H7 (cell line): ENCODE data around the gene ZNF594. TPM values are rescaled to one million over a fixed set of nuclear protein-coding genes. Genes with fewer than 3 reads are reported as not detected.

Experiments used
- DNase-seq: peaks from one replicate; pipeline ENCODE4 v3.0.0; 2012
- H3K27me3 ChIP-seq: 2 replicates; pipeline ENCODE4 v1.6.0; 2011; ENCODE audit warnings: mild to moderate bottlenecking, low read length; ENCODE audit not compliant: control insufficient read depth, insufficient read depth
- H3K36me3 ChIP-seq: replicated peaks from 2 replicates; pipeline ENCODE4 v1.5.1; 2011; ENCODE audit warnings: low read length; ENCODE audit not compliant: control insufficient read depth, insufficient read depth
- H3K4me3 ChIP-seq: 2 replicates; pipeline ENCODE4 v1.5.1; 2011; ENCODE audit warnings: low read depth, mild to moderate bottlenecking, control low read depth, low read length, moderate library complexity; ENCODE audit not compliant: insufficient read depth
- total RNA-seq: library from RNA; depleted of rRNA; stranded (reverse); fragments of >200 nt; shearing (Covaris generic); gene quantifications from 2 replicates; pipeline ENCODE4 v1.2.3, GENCODE V29; 2014

Gene ZNF594
- total RNA-seq, 1 experiment from 2014 or later: 0.73 TPM

- Histone ChIP-seq H3K27me3 (no peaks in the 10 kb centered on the region), H3K4me3 (no peak overlapping the region)
Observed at GRCh38 chr17:5211458-5211857, 19.8 kb upstream of the ZNF594 start.

GRCh38 chr17:5210614-5211252 lies 19.1 kb upstream of the ZNF594 start:
- no peak for DNase-seq
- H3K36me3 ChIP-seq: no peaks in the 10 kb centered on the region
- H3K27me3 ChIP-seq: no peaks in the 10 kb centered on the region
- H3K4me3 ChIP-seq: no peak overlapping the region

More at GRCh38 chr17:5211458-5211857, 19.8 kb upstream of the ZNF594 start:
- DNase-seq: no peak
- H3K36me3 ChIP-seq: no peaks in the 10 kb centered on the region

GRCh38 chr17:5210091-5210490 lies 18.4 kb upstream of the ZNF594 start:
- H3K36me3 ChIP-seq: no peaks in the 10 kb centered on the region
- H3K27me3 ChIP-seq: no peaks in the 10 kb centered on the region
- H3K4me3 ChIP-seq: no peak overlapping the region
- DNase-seq: no peak

GRCh38 chr17:5209396-5209795 lies 17.7 kb upstream of the ZNF594 start:
- H3K27me3 ChIP-seq: no peaks in the 10 kb centered on the region
- H3K36me3 ChIP-seq: no peaks in the 10 kb centered on the region
- H3K4me3 ChIP-seq: no peak overlapping the region
- DNase-seq: no peak

- Histone ChIP-seq H3K27me3 (no peaks in the 10 kb centered on the region), H3K36me3 (no peaks in the 10 kb centered on the region), H3K4me3 (no peak overlapping the region)
- no peak for DNase-seq
Observed at GRCh38 chr17:5203908-5204294, 12.2 kb upstream of the ZNF594 start.

- no peak for DNase-seq
- Histone ChIP-seq H3K27me3 (no peaks in the 10 kb centered on the region), H3K36me3 (no peaks in the 10 kb centered on the region), H3K4me3 (no peak overlapping the region)
Observed at GRCh38 chr17:5203178-5203907, 11.7 kb upstream of the ZNF594 start.

GRCh38 chr17:5201011-5201410 lies 9.3 kb upstream of the ZNF594 start:
- no peak for DNase-seq
- H3K4me3 ChIP-seq: no peak overlapping the region
- H3K27me3 ChIP-seq: no peaks in the 10 kb centered on the region
- H3K36me3 ChIP-seq: no peaks in the 10 kb centered on the region

GRCh38 chr17:5200360-5200759 lies 8.7 kb upstream of the ZNF594 start:
- Histone ChIP-seq H3K4me3 (no peak overlapping the region), H3K36me3 (no peaks in the 10 kb centered on the region), H3K27me3 (no peaks in the 10 kb centered on the region)
- DNase-seq: no peak

- Histone ChIP-seq H3K4me3 (no peak overlapping the region), H3K27me3 (no peaks in the 10 kb centered on the region), H3K36me3 (no peaks in the 10 kb centered on the region)
- DNase-seq: no peak
Observed at GRCh38 chr17:5198472-5198871, 6.8 kb upstream of the ZNF594 start.

- H3K27me3 ChIP-seq: no peaks in the 10 kb centered on the region
- no peak for DNase-seq
- H3K36me3 ChIP-seq: peaks cover 1% of the 10 kb centered on the region; the same call in 1 of the 2 replicates
- no peak overlapping the region for H3K4me3 ChIP-seq
Observed at GRCh38 chr17:5194346-5194745, 2.7 kb upstream of the ZNF594 start.

GRCh38 chr17:5184288-5184687 lies 7.4 kb downstream of the ZNF594 start:
- no peak for DNase-seq
- Histone ChIP-seq H3K4me3 (no peak overlapping the region), H3K27me3 (no peaks in the 10 kb centered on the region), H3K36me3 (peaks cover 11% of the 10 kb centered on the region)

- Histone ChIP-seq H3K27me3 (no peaks in the 10 kb centered on the region), H3K36me3 (peaks cover 10% of the 10 kb centered on the region), H3K4me3 (no peak overlapping the region)
- no peak for DNase-seq
Observed at GRCh38 chr17:5183410-5183793, 8.3 kb downstream of the ZNF594 start.

- H3K4me3 ChIP-seq: no peak overlapping the region
- H3K27me3 ChIP-seq: no peaks in the 10 kb centered on the region
- H3K36me3 ChIP-seq: peaks cover 10% of the 10 kb centered on the region
- no peak for DNase-seq
Observed at GRCh38 chr17:5182597-5183409, 8.9 kb downstream of the ZNF594 start.

- no peak overlapping the region for H3K4me3 ChIP-seq
- no peak for DNase-seq
- peaks cover 8% of the 10 kb centered on the region for H3K36me3 ChIP-seq
- no peaks in the 10 kb centered on the region for H3K27me3 ChIP-seq
Observed at GRCh38 chr17:5181509-5182305, 10.0 kb downstream of the ZNF594 start.
